ENCODE data around the gene LGALS4. TPM values are rescaled to one million over a fixed set of nuclear protein-coding genes. Genes with fewer than 3 reads are reported as not detected.
"Not testable (repeated sequence)": the region's sequence is repeated elsewhere in the genome, so short reads cannot be mapped to it uniquely, and the experiment has no call there.

Gene LGALS4
- total RNA-seq, 1 donor from 2014 or later, result 1.3 TPM

GRCh38 chr19:38770228-38770948 is 42.4 kb downstream of the LGALS4 start:
- not testable (repeated sequence) for DNase-seq

- DNase-seq, result peak; percentile 57
Observed at GRCh38 chr19:38769635-38770211, 43.0 kb downstream of the LGALS4 start.

GRCh38 chr19:38766276-38767047 is 46.3 kb downstream of the LGALS4 start:
- no peak for DNase-seq

GRCh38 chr19:38765214-38765613 is 47.5 kb downstream of the LGALS4 start:
- no peak for DNase-seq

- no peak for DNase-seq
Observed at GRCh38 chr19:38763795-38764220, 48.9 kb downstream of the LGALS4 start.

GRCh38 chr19:38761884-38762389 is 50.8 kb downstream of the LGALS4 start:
- not testable (repeated sequence) for DNase-seq

GRCh38 chr19:38760805-38761517 is 51.8 kb downstream of the LGALS4 start:
- not testable (repeated sequence) for DNase-seq

- no peak for DNase-seq
Observed at GRCh38 chr19:38759590-38760003, 53.1 kb downstream of the LGALS4 start.

- not testable (repeated sequence) for DNase-seq
Observed at GRCh38 chr19:38754196-38754595, 58.5 kb downstream of the LGALS4 start.

GRCh38 chr19:38753783-38754182 is 59.0 kb downstream of the LGALS4 start:
- DNase-seq, result not testable (repeated sequence)

Small RNA genes lying within 50 kb of the gene (small RNA-seq; reads per million reads assigned to genes)
- not detected for gene RNU6-140P (ENCODE audit: low replicate concordance)

Other genes starting within 250 kb of the LGALS4 start
- gene MAP4K1, start 195.0 kb downstream of the LGALS4 start, total RNA-seq, result 0.59 TPM
- gene EIF3K, start 193.8 kb downstream of the LGALS4 start, total RNA-seq, result 193 TPM
- 152 TPM for gene ACTN4, start 165.3 kb downstream of the LGALS4 start, total RNA-seq
- gene CAPN12, start 68.5 kb downstream of the LGALS4 start, total RNA-seq, result 6.0 TPM
- gene LGALS7, start 39.4 kb downstream of the LGALS4 start, total RNA-seq, result 102 TPM
- gene LGALS7B, start 23.7 kb downstream of the LGALS4 start, total RNA-seq, result 285 TPM
- 50.1 TPM for gene ECH1, start 18.8 kb upstream of the LGALS4 start, total RNA-seq
- gene HNRNPL, start 37.0 kb upstream of the LGALS4 start, total RNA-seq, result 205 TPM
- gene RINL, start 65.3 kb upstream of the LGALS4 start, total RNA-seq, result 4.6 TPM
- gene SIRT2, start 86.7 kb upstream of the LGALS4 start, total RNA-seq, result 46.1 TPM
- gene NFKBIB, start 87.0 kb upstream of the LGALS4 start, total RNA-seq, result 5.0 TPM
- gene CCER2, start 99.2 kb upstream of the LGALS4 start, total RNA-seq, result 3.6 TPM
- 7.0 TPM for gene SARS2, start 117.8 kb upstream of the LGALS4 start, total RNA-seq
- gene MRPS12, start 118.0 kb upstream of the LGALS4 start, total RNA-seq, result 14.5 TPM
- 19.9 TPM for gene FBXO17, start 162.8 kb upstream of the LGALS4 start, total RNA-seq
- 4.7 TPM for gene FBXO27, start 219.6 kb upstream of the LGALS4 start, total RNA-seq